Raji (cell line): ENCODE data around the gene COL1A1.

Experiments
- POLR2A ChIP-seq: IDR thresholded peaks from 2 replicates; pipeline ENCODE4 v1.6.1; 2011; ENCODE audit warnings: low read depth, low read length, control low read depth; ENCODE audit not compliant: insufficient read depth

Gene COL1A1

DNA sequence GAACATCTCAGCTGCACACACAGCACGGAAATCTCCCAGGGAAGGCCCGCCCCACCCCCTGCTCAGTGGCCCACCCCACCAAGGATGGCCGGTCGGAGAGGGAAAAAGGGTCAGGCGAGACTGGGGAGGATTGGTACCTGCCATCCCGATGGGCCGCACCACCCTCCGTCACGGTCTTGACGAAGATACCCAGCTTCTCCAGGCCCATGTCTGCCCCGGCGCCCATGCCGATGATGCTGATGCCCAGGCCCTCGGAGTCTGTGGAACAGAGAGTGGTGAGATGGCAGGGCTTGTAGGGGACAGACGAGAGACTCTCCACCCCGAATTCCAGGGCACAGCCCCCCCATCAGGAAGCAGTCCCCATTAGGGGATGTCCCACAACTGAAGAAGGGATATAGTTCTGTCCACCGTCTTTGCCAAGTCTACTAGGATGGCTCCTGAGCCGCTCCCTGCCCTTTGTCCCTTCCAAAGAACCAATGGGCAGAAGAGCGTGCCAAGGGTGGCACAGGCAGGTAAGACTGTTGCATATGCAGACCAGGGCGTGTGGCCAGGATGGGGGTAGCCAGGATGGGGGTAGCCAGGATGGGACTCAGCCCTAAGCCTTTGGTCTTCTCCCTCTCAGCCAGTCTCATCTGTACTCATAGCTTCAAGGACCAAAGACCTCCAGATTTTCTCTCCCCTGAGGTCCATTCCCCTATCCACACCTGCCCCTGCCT lies 57.8 kb downstream of the COL1A1 start:
- TF ChIP-seq POLR2A: no peak

DNA sequence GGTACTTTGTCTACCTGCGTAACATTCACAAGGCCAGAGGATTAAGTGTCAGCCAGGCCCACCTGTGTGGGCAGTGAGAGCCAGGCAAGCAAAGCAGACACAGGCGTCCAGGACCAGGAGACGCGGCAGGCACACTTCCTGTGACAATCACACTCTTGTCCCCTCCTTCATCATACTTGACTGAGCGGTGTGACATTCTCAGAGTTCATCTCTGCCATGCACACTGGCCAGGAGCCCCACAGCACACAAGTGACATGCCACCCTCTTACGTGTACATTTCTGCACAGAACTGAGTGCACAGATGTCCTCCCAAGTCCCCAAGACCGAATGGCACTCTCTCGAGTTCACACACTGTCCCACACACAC lies 59.7 kb downstream of the COL1A1 start:
- no peak for TF ChIP-seq POLR2A

DNA sequence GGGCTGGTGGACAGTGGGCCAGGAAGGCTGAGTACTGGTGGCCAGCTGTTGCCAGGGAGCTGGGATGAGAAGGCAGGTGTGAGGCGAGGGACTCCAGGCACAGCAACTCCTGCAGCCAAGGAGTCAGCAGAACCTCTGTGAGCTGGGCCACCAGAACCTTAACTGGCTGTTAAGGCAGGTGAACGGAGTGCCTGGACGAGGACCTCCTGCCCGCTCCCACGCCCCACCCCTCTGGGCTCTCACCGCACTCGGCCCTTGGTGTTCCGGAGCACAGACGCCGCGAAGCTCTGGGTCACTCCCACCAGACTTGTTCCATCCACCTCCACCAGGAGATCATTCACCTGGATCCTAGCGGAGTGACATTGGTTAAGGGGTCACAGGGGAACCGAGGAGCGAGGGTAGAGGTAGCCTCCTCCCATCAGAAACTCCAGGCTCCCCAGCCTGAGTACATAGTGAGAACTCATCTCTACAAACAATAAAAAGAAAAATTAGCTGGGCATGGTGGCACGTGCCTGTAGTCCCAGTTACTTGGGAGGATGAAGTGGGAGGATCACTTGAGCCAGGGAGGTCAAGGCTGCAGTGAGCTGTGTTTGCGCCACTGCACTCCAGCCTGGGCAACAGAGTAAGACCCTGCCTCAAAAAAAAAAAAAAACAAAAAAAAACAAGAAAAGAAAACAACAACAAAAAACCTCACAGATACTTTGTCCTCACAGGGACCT lies 60.2 kb downstream of the COL1A1 start:
- TF ChIP-seq POLR2A: no peak

DNA sequence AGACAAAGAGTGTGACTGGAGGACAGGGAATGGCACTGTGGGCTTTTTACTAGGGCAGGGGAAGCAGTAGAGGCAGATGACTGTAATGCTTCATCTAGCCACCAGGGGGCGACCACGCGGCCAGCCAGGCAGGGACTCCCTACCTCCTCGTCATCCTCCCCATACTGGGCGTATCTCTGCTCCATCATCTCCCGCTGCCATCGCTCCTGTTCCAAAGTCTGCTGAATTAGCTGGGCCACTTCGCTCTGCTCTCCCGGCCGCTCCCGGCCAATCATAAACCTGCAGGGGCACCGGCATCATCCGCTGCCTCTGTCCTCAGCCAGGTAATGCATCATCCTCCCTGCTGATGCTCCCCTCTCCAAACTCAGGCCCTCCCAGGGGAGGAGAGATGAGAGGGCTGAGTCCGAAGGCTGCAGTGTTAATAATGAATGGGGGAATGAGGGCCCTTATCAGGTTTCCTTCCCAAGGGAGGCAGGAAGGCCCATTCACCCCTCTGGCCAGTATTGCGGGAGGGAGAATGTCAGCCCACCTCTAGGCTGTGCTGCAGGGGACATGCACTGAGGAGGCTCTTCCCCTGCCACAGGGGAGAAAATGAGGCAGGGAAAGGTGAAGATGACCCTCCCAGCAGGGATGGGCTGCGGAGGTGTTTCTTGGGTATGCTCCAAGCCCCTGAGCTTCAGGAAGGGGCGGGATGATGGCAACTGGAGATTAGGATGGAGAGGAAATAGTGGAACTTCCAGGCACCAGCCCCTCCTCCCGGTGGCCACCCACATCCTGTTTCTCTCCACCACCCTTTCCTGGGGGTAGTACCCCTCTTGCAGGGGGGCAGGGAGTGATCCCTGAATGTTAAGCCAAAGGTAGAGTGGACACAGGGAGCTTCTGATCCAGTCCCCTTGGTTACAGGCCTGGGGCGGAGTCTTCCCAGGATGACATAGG lies 61.2 kb downstream of the COL1A1 start:
- TF ChIP-seq POLR2A: no peak

DNA sequence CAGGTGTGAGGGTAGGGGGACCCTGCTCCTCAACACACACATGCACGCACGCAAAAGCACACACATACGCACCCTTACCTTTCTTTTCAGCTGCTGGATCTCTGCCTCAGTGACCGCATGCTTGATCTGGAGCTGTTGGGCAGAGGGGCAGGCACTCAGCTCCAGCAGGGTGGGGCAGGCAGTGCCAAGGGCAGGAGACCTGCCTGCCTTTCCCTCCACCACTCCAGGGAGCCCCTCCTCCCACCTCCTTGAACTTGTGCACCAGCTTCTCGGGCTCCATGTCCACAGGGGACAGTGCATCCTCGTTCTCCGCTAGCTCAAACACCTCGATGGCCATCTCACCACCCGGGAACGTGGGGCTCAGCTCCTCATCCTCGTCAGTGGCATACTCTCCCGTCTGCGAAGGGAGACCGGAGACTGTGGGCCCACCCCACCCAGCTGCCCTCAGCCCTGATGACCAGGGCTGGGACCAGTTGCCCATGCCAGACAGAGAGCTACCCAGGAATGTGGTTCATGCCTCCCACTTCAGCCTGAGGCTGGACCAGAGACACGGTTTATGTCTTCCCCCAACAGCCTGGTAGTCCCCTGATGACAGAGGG lies 62.1 kb downstream of the COL1A1 start:
- TF ChIP-seq POLR2A: no peak

DNA sequence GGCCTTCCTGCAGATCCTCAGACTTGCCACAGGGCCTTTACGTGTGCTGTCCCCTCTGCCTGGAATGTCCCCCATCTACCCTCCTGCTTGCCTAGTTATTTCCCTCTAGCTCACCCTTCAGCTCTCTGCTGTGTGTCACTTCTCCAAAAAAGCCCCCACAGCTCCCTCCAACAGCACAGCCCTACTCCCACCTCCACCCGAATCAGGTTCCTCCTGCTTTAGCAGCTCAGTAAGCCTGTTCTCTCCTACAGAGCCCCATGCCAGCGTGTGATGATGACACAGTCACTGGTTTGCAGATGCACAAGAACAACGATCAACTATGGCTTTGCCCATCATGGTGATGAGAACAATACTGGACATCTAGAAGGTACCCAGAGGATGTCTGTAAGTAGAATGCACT lies 64.4 kb downstream of the COL1A1 start:
- no peak for TF ChIP-seq POLR2A

DNA sequence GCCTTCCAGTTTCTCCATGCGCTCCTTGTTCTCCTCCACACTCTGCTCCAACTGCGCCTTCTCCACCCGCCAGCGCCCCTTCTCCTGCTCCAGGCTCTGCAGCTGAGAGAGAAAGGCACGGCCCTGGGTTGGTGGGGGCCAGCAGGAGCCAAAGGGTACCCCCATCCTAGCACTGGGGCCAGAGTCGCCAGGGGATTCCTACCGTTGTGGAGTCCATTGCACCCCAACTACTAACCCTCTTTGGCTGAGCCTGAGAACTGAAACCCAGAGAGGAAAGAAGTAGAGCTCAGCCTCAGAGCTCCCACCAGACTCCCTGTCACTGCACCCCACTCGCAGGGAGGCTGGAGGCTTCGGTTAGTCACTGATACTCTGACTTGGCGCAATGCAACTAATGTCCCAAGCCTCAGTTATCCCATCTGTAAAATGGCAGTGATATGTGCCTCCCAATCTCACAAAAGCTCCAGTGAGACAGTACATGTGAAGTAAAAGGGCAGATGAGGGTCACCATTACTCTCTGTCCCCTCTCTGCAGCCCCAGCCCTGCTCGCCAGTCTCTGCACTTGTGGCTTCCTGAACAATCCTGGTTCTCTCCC lies 65.2 kb downstream of the COL1A1 start:
- TF ChIP-seq POLR2A: no peak

DNA sequence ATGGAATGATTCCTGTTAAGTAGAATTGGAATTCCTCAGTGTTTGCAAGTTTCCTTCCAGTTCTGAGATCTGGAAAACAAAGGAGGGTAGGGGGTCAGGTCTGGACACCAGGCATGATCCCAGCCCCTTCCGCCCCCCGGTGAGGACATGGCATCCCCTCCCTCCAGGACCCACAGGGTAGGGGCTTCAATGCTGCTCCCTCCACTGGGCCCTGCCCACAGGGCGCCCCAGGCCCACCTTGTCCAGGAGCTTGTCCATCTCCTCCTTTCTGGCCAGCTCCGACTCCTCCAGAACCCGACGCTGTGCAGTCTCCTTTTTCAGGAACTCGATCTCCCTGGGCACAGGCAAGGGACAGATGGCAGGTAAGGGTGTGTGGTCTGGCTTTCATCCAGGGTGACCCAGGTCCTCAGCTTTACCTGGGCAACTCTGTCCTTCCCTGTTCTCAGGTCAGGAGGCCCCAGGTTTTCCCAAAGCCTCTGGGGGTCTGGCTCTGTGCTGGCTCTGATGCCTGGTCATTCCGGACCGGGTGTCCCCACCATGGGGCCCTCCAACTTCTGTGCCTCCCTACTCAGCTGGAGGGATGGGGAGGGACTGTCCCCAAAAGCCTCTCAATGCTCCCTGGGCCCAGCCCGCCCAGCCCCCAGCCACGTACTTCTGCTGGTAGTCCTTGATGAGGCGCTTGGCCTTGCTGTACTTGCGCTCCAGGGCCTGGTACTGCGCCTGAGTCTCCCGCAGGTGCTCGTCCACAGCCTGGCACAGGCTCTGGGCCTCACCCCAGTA lies 65.9 kb downstream of the COL1A1 start:
- TF ChIP-seq POLR2A: no peak

DNA sequence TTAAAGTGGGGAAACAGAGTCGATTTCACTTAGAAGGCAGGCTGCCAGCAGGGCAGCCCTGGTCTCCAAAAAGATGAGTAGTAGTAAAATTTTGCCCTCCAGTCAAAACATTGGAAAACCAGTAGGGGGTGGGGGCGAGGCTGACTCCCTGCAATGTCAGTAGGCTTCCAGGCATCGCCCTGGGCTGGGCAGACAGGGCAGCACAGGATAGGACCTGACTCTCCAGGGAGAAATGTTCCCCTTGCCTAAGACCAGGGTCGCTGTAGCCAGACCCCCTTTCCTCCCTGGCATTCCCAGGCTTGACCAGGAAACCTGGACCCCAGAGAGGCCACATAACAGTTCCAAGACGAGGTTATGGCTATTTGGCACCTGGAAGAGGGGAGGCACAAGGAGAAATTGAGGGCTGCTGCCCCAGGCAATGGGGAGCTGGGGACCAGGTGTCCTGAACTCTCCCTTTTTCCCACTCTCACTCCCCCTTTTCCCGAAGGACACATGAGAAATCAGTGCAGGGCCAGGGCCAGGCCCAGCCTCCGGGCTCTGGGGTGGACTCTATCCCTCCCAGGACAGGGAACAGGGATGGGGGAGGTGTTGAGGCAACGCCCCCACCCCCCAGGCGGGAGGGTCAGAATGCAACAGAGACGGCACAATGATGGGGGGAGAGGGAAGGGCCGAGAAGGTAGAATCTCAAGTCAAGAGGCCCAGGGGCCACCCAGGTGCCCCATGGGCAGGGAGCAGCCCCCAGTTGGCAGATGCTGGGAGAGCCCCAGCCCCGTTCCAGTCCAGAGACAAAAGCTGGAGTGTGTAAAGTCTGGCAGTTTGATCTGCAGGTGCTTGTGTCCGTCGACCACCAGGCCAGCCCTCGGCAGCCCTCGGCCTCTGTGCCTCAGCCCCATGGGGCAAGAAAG lies 67.0 kb downstream of the COL1A1 start:
- TF ChIP-seq POLR2A: no peak

DNA sequence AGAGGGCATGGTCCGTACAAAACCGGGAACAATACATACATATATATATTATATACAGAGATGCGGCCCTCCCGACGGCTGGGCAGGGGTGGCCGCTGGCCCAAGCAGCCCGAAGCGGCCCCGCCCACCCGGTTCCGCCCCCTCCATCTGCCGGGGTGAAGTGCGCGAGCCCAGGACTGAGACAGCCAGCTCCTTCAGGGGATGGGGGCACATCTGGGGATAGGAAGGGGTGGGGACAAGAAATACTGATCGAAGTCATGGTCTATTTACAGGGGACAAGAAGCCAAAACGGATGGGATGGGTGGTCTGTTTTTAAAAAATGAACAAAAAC lies 67.7 kb downstream of the COL1A1 start:
- no peak for TF ChIP-seq POLR2A
